Right atrium auricular region (tissue), 2 donors: ENCODE data around the gene RASGRP4. TPM values are rescaled to one million over a fixed set of nuclear protein-coding genes. Genes with fewer than 3 reads are reported as not detected.

Experiments
- DNase-seq: peaks from one replicate; pipeline ENCODE4 v3.0.0-alpha.2; 2019; ENCODE audit warnings: low spot score
- H3K27ac ChIP-seq, 2 donors: fragments of 200-600 bp; sonication (generic); 1 replicate in 1 of 2; 2 replicates in 1 of 2; pipeline ENCODE4 v1.5.1; 2016 to 2019
- H3K27me3 ChIP-seq, 2 donors: fragments of 200-600 bp; sonication (generic); one replicate each; pipeline versions ENCODE4 v1.5.1 to v1.6.0; 2017 to 2019
- H3K36me3 ChIP-seq: fragments of 200-600 bp; sonication (generic); one replicate; pipeline ENCODE4 v1.5.1; 2016
- H3K4me1 ChIP-seq, 2 donors: fragments of 200-600 bp; sonication (generic); one replicate each; pipeline versions ENCODE4 v1.5.1 to v1.6.0; 2017 to 2019
- H3K4me3 ChIP-seq, 2 donors: fragments of 200-600 bp; sonication (generic); 1 replicate in 1 of 2; 2 replicates in 1 of 2; pipeline ENCODE4 v1.5.1; 2017 to 2019; ENCODE audit warnings: mild to moderate bottlenecking in 1 of 2, moderate library complexity in 1 of 2
- H3K9me3 ChIP-seq, 2 donors: fragments of 200-600 bp; sonication (generic); one replicate each; pipeline ENCODE4 v1.5.1; 2019
- CTCF ChIP-seq, 2 donors: fragments of 200-600 bp; sonication (generic); IDR thresholded peaks; one replicate each; pipeline ENCODE4 v1.5.1; 2019; ENCODE audit warnings: antibody characterized with exemption in 2 of 2
- total RNA-seq, 2 donors: library from RNA; depleted of rRNA; stranded (reverse); fragments of >200 nt; gene quantifications; one replicate each; pipeline ENCODE4 v1.1.0, GENCODE V29; 2016

The RASGRP4 gene
- total RNA-seq, 2 donors from 2014 or later = 1.1 to 2.9 TPM

- H3K27ac ChIP-seq = peak within 1 kb of the TSS; percentile 83
- peaks cover 0 to 8% of the 10 kb centered on the region in 2 donors for H3K4me1 ChIP-seq
- peaks cover 3% of the 10 kb centered on the region for H3K36me3 ChIP-seq
- H3K9me3 ChIP-seq = no peaks in the 10 kb centered on the region
- H3K27me3 ChIP-seq = peaks cover 0 to 8% of the 10 kb centered on the region in 2 donors
- peak within 1 kb of the TSS; percentile 74 to 90 for H3K4me3 ChIP-seq
- peak; percentile 97 to 98 for TF ChIP-seq CTCF (IDR thresholded peaks at IDR 0.05)
- DNase-seq = peak; percentile 98
Observed at GRCh38 chr19:38402967-38403674, 22.9 kb downstream of the RASGRP4 start, which contains the start of gene FAM98C. Gene FAM98C, plus strand, starts transcription at chr19:38403093. Its CDS starts 61 bp downstream, at chr19:38403154.

- TF ChIP-seq CTCF (IDR thresholded peaks at IDR 0.05) = no peak
Observed at GRCh38 chr19:38402623-38402966, 23.4 kb downstream of the RASGRP4 start.

GRCh38 chr19:38401148-38401547 is 24.9 kb downstream of the RASGRP4 start:
- peaks cover 3% of the 10 kb centered on the region for H3K36me3 ChIP-seq
- DNase-seq = no peak
- peaks cover 0 to 8% of the 10 kb centered on the region in 2 donors for H3K4me1 ChIP-seq
- H3K27ac ChIP-seq = no peak overlapping the region
- no peak overlapping the region for H3K4me3 ChIP-seq
- no peak for TF ChIP-seq CTCF (IDR thresholded peaks at IDR 0.05)
- peaks cover 0 to 12% of the 10 kb centered on the region in 2 donors for H3K27me3 ChIP-seq
- no peaks in the 10 kb centered on the region for H3K9me3 ChIP-seq

More at GRCh38 chr19:38402623-38402966, 23.4 kb downstream of the RASGRP4 start:
- no peak for DNase-seq
- H3K4me1 ChIP-seq = peaks cover 0 to 8% of the 10 kb centered on the region in 2 donors
- H3K27ac ChIP-seq = no peak overlapping the region
- no peaks in the 10 kb centered on the region for H3K9me3 ChIP-seq
- peaks cover 3% of the 10 kb centered on the region for H3K36me3 ChIP-seq
- H3K27me3 ChIP-seq = peaks cover 0 to 8% of the 10 kb centered on the region in 2 donors
- peak overlapping the region; percentile 20 to 90 for H3K4me3 ChIP-seq

DNA sequence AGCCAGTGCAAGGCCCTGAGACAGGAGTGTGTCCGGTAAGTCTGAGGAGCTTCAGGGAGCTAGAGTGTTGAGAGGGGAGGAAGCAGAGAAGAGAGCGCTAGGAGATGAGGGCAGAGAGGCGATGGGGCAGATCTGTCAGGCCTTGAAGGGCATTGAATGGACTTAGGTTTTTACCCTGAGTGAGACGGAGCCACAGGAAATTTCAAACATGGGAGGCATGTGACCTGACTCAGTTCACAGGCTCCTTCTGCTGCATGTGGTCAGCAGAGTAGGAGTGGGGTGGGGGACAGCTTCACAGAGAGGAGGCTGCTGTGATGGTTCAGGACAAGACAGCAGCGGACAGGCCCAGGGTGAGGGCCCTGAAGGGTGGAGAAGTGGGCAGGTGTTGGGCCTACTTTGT is 25.7 kb downstream of the RASGRP4 start:
- no peak for TF ChIP-seq CTCF (IDR thresholded peaks at IDR 0.05)
- no peak overlapping the region for H3K4me3 ChIP-seq
- H3K36me3 ChIP-seq = peaks cover under 1% of the 10 kb centered on the region
- DNase-seq = no peak
- no peaks in the 10 kb centered on the region for H3K9me3 ChIP-seq
- peaks cover 0 to 14% of the 10 kb centered on the region in 2 donors for H3K4me1 ChIP-seq
- no peak overlapping the region for H3K27ac ChIP-seq
- peaks cover 0 to 14% of the 10 kb centered on the region in 2 donors for H3K27me3 ChIP-seq

- peaks cover 0 to 16% of the 10 kb centered on the region in 2 donors for H3K27me3 ChIP-seq
- no peaks in the 10 kb centered on the region for H3K9me3 ChIP-seq
- no peak for TF ChIP-seq CTCF (IDR thresholded peaks at IDR 0.05)
- H3K4me1 ChIP-seq = peaks cover 0 to 20% of the 10 kb centered on the region in 2 donors
- no peak overlapping the region for H3K4me3 ChIP-seq
- DNase-seq = no peak
- H3K36me3 ChIP-seq = no peaks in the 10 kb centered on the region
- no peak overlapping the region for H3K27ac ChIP-seq
Observed at GRCh38 chr19:38399537-38399936, 26.5 kb downstream of the RASGRP4 start.
